Breast epithelium (tissue), 4 donors: ENCODE measurements around the gene RANBP17. TPM values are rescaled to one million over a fixed set of nuclear protein-coding genes. Genes with fewer than 3 reads are reported as not detected.

Experiments used
- DNase-seq, 2 donors: peaks; one replicate each; pipeline ENCODE4 v3.0.0-alpha.2; 2019; ENCODE audit warnings: low spot score in 2 of 2
- H3K27ac ChIP-seq, 2 donors: fragments of 200-600 bp; sonication (generic) in 1 of 2; one replicate each; pipeline ENCODE4 v1.5.1; 2016 to 2019; ENCODE audit warnings: mild to moderate bottlenecking in 1 of 2
- H3K27me3 ChIP-seq, 2 donors: fragments of 200-600 bp; sonication (generic) in 1 of 2; one replicate each; pipeline versions ENCODE4 v1.5.1 to v1.6.0; 2017 to 2019; ENCODE audit warnings: control low read depth in 1 of 2, mild to moderate bottlenecking in 1 of 2
- H3K36me3 ChIP-seq: fragments of 200-600 bp; one replicate; pipeline ENCODE4 v1.5.1; 2019
- H3K4me1 ChIP-seq, 2 donors: fragments of 200-600 bp; sonication (generic); one replicate each; pipeline ENCODE4 v1.5.1; 2016 to 2019; ENCODE audit warnings: control low read depth in 1 of 2
- H3K4me3 ChIP-seq, 3 donors: fragments of 200-600 bp; sonication (generic); 1 replicate in 2 of 3; 2 replicates in 1 of 3; pipeline ENCODE4 v1.5.1; 2016 to 2019; ENCODE audit warnings: mild to moderate bottlenecking in 3 of 3, moderate library complexity in 2 of 3
- H3K9me3 ChIP-seq, 2 donors: fragments of 200-600 bp; sonication (generic) in 1 of 2; one replicate each; pipeline ENCODE4 v1.5.1; 2016 to 2019; ENCODE audit warnings: control low read depth in 1 of 2
- POLR2A ChIP-seq: fragments of 450-650 bp; IDR thresholded peaks from one replicate; pipeline ENCODE4 v1.6.1; 2016; ENCODE audit warnings: antibody characterized with exemption, mild to moderate bottlenecking, moderate library complexity
- POLR2AphosphoS5 ChIP-seq, 3 donors: sonication (generic); formaldehyde crosslinking; IDR thresholded peaks; one replicate each; pipeline ENCODE4 v1.6.1; 2017; ENCODE audit warnings: antibody characterized with exemption in 3 of 3
- intact Hi-C: fragments of 100-400 bp; cut with DNase I; formaldehyde crosslinking; loops from one replicate; pipeline ENCODE4 v1.15.1; 2023; ENCODE audit warnings: low total_unique reads
- total RNA-seq, 3 donors: library from RNA; depleted of rRNA; stranded (reverse); fragments of >200 nt; gene quantifications; one replicate each; pipeline ENCODE4 v1.1.0, GENCODE V29; 2016
- TF ChIP-seq, protein P1 (sequence below), 3 donors: fragments of 450-650 bp; IDR thresholded peaks; one replicate each; pipeline ENCODE4 v1.5.1; 2016 to 2017; ENCODE audit warnings: antibody characterized with exemption in 3 of 3, mild to moderate bottlenecking in 3 of 3, moderate library complexity in 3 of 3

The RANBP17 gene
- total RNA-seq, 3 donors from 2014 or later = 6.9 to 28.4 (median 13.4) TPM

DNA sequence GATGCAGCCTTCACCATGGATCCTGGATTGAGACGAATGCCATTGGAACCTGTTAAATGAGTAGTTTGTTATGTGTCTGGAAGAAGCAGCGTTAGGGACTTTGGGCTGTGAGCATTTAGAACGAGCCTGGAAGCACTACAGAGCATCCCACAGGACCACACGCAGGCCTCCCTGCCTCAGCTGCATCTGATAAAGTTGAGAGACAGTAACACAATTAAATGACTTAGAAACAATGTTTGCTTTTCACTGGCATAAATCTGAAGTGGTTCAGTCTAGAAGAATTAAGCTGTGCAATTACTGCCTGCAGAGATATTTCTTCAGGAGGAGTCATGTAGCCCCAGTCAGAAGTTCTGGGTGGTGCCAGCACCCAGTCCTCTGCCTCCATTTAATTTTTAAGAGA is 437.4 kb downstream of the RANBP17 start:
- H3K4me1 ChIP-seq = no peaks in the 10 kb centered on the region
- no peak overlapping the region for H3K4me3 ChIP-seq
- intact Hi-C loops = no loop called here
- H3K36me3 ChIP-seq = no peaks in the 10 kb centered on the region
- peaks cover 0 to 4% of the 10 kb centered on the region in 2 donors for H3K27me3 ChIP-seq
- no peak overlapping the region for H3K27ac ChIP-seq
- TF ChIP-seq, protein P1, sequence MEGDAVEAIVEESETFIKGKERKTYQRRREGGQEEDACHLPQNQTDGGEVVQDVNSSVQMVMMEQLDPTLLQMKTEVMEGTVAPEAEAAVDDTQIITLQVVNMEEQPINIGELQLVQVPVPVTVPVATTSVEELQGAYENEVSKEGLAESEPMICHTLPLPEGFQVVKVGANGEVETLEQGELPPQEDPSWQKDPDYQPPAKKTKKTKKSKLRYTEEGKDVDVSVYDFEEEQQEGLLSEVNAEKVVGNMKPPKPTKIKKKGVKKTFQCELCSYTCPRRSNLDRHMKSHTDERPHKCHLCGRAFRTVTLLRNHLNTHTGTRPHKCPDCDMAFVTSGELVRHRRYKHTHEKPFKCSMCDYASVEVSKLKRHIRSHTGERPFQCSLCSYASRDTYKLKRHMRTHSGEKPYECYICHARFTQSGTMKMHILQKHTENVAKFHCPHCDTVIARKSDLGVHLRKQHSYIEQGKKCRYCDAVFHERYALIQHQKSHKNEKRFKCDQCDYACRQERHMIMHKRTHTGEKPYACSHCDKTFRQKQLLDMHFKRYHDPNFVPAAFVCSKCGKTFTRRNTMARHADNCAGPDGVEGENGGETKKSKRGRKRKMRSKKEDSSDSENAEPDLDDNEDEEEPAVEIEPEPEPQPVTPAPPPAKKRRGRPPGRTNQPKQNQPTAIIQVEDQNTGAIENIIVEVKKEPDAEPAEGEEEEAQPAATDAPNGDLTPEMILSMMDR (IDR thresholded peaks at IDR 0.05) = no peak
- TF ChIP-seq POLR2A (no peak), POLR2AphosphoS5 (IDR thresholded peaks at IDR 0.05) (no peak)
- no peak for DNase-seq
- no peaks in the 10 kb centered on the region for H3K9me3 ChIP-seq

- H3K27me3 ChIP-seq = peaks cover 0 to 10% of the 10 kb centered on the region in 2 donors
- no peak for DNase-seq
Observed at GRCh38 chr5:171299851-171300250, 438.0 kb downstream of the RANBP17 start.

GRCh38 chr5:171300358-171300757 is 438.5 kb downstream of the RANBP17 start:
- no peak for DNase-seq
- TF ChIP-seq, protein P1 (IDR thresholded peaks at IDR 0.05) = no peak
- TF ChIP-seq POLR2A = no peak
- TF ChIP-seq POLR2AphosphoS5 (IDR thresholded peaks at IDR 0.05) = no peak
- Histone ChIP-seq H3K4me3 (no peak overlapping the region), H3K4me1 (no peaks in the 10 kb centered on the region), H3K36me3 (no peaks in the 10 kb centered on the region), H3K9me3 (no peaks in the 10 kb centered on the region), H3K27ac (no peak overlapping the region), H3K27me3 (peaks cover 0 to 15% of the 10 kb centered on the region in 2 donors)
- intact Hi-C loops = no loop called here

More at GRCh38 chr5:171299851-171300250, 438.0 kb downstream of the RANBP17 start:
- Histone ChIP-seq H3K4me3 (no peak overlapping the region), H3K4me1 (no peaks in the 10 kb centered on the region), H3K27ac (no peak overlapping the region), H3K9me3 (no peaks in the 10 kb centered on the region), H3K36me3 (no peaks in the 10 kb centered on the region)
- TF ChIP-seq, protein P1 (IDR thresholded peaks at IDR 0.05) = no peak
- TF ChIP-seq POLR2A (no peak), POLR2AphosphoS5 (IDR thresholded peaks at IDR 0.05) (no peak)
- intact Hi-C loops = no loop called here

- Histone ChIP-seq H3K27me3 (peaks cover 15 to 72% of the 10 kb centered on the region in 2 donors), H3K4me3 (no peak overlapping the region), H3K4me1 (peaks cover 0 to 2% of the 10 kb centered on the region in 2 donors), H3K9me3 (no peaks in the 10 kb centered on the region), H3K36me3 (no peaks in the 10 kb centered on the region), H3K27ac (no peak overlapping the region)
- intact Hi-C loops = no loop called here
- no peak for DNase-seq
- TF ChIP-seq, protein P1 (IDR thresholded peaks at IDR 0.05) = no peak
- TF ChIP-seq POLR2A = no peak
- no peak for TF ChIP-seq POLR2AphosphoS5 (IDR thresholded peaks at IDR 0.05)
Observed at GRCh38 chr5:171306166-171306565, 444.3 kb downstream of the RANBP17 start.

DNA sequence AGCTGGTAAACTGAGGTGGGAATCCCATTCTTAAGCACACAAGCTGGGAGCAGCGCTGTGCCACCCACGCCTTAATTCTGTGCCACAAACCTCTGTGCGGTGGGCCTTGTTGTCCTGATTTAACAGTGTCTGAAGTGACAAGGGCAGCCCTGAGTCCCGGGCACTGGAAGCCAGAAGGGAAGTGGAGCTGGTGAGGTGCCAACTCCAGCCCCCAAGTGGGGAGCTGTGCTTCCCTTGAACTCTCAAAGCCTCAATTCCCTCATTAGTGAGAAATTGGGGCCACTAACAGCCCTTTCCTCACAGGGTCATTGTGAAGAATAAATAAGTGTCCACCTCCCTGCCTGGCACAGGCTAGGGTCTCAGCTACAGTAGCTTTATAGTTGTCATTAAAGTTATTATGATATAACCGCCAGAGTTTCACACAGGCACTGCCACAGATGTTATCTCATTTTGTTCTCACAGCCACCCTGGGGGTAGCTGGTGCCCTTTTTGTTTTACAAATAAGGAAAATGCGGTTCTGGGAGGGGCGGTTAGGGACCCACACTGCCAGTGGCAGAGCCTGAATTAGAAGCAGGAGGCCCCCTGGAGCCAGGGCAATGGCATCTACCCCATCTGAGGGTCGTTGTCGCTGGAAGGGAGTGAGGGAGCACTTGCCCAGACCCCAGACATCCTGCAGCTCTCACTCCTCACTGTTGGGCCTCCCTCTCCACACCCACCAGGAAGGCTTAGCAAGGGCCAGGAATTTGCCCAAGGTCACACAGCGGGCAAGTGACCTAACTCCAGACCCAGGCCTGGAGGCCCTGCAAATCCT is 445.2 kb downstream of the RANBP17 start:
- TF ChIP-seq POLR2A (no peak), POLR2AphosphoS5 (IDR thresholded peaks at IDR 0.05) (no peak)
- TF ChIP-seq, protein P1 (IDR thresholded peaks at IDR 0.05) = no peak
- Histone ChIP-seq H3K27ac (no peak overlapping the region), H3K4me1 (peaks cover 0 to 5% of the 10 kb centered on the region in 2 donors), H3K27me3 (peaks cover 18 to 80% of the 10 kb centered on the region in 2 donors), H3K36me3 (no peaks in the 10 kb centered on the region), H3K4me3 (no peak overlapping the region), H3K9me3 (no peaks in the 10 kb centered on the region)
- DNase-seq = no peak
- intact Hi-C loops = no loop called here
